ENCODE measurements around the gene SLC6A1. TPM values are rescaled to one million over a fixed set of nuclear protein-coding genes. Genes with fewer than 3 reads are reported as not detected.
A peak's percentile ranks its signal among the peaks of the same experiment; 100 is the strongest.

The SLC6A1 gene
- total RNA-seq, 1 experiment from 2014 or later, result not detected

GRCh38 chr3:11001658-11002021, 9.1 kb downstream of the SLC6A1 start:
- no peaks in the 10 kb centered on the region for H3K9me3 Mint-ChIP-seq (ENCODE audit: low read depth, unreplicated experiment)
- peaks cover 10% of the 10 kb centered on the region for H3K36me3 Mint-ChIP-seq (ENCODE audit: insufficient read depth, unreplicated experiment)
- H3K4me3 Mint-ChIP-seq (ENCODE audit: low read depth, unreplicated experiment), result no peak overlapping the region
- DNase-seq, result no peak
- BruUV-seq (replicated peaks), result no TSS peak
- CTCF ChIA-PET, result no interaction called here
- H3K27me3 Mint-ChIP-seq (ENCODE audit: unreplicated experiment), result peaks cover 57% of the 10 kb centered on the region
- intact Hi-C loops (cut with micrococcal nuclease; ENCODE audit: unreplicated experiment), result no loop called here
- H3K27ac Mint-ChIP-seq (ENCODE audit: unreplicated experiment), result peak overlapping the region; percentile 15
- H3K4me1 Mint-ChIP-seq (ENCODE audit: low read depth, unreplicated experiment), result peaks cover 12% of the 10 kb centered on the region
- TF ChIP-seq, protein P1, sequence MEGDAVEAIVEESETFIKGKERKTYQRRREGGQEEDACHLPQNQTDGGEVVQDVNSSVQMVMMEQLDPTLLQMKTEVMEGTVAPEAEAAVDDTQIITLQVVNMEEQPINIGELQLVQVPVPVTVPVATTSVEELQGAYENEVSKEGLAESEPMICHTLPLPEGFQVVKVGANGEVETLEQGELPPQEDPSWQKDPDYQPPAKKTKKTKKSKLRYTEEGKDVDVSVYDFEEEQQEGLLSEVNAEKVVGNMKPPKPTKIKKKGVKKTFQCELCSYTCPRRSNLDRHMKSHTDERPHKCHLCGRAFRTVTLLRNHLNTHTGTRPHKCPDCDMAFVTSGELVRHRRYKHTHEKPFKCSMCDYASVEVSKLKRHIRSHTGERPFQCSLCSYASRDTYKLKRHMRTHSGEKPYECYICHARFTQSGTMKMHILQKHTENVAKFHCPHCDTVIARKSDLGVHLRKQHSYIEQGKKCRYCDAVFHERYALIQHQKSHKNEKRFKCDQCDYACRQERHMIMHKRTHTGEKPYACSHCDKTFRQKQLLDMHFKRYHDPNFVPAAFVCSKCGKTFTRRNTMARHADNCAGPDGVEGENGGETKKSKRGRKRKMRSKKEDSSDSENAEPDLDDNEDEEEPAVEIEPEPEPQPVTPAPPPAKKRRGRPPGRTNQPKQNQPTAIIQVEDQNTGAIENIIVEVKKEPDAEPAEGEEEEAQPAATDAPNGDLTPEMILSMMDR (IDR thresholded peaks at IDR 0.05; ENCODE audit: unreplicated experiment), result no peak

GRCh38 chr3:11002371-11002807, 9.8 kb downstream of the SLC6A1 start:
- H3K4me3 Mint-ChIP-seq (ENCODE audit: low read depth, unreplicated experiment), result no peak overlapping the region
- no TSS peak for BruUV-seq (replicated peaks)
- H3K4me1 Mint-ChIP-seq (ENCODE audit: low read depth, unreplicated experiment), result peaks cover 12% of the 10 kb centered on the region
- H3K36me3 Mint-ChIP-seq (ENCODE audit: insufficient read depth, unreplicated experiment), result peaks cover 10% of the 10 kb centered on the region
- H3K9me3 Mint-ChIP-seq (ENCODE audit: low read depth, unreplicated experiment), result no peaks in the 10 kb centered on the region
- H3K27me3 Mint-ChIP-seq (ENCODE audit: unreplicated experiment), result peaks cover 57% of the 10 kb centered on the region
- CTCF ChIA-PET, result no interaction called here
- peak; percentile 20 for DNase-seq
- no peak overlapping the region for H3K27ac Mint-ChIP-seq (ENCODE audit: unreplicated experiment)
- TF ChIP-seq, protein P1 (IDR thresholded peaks at IDR 0.05; ENCODE audit: unreplicated experiment), result no peak
- intact Hi-C loops (cut with micrococcal nuclease; ENCODE audit: unreplicated experiment), result no loop called here

GRCh38 chr3:11004563-11004962, 12.0 kb downstream of the SLC6A1 start:
- Mint-ChIP-seq H3K36me3 (ENCODE audit: insufficient read depth, unreplicated experiment) (peaks cover 10% of the 10 kb centered on the region), H3K27ac (ENCODE audit: unreplicated experiment) (no peak overlapping the region), H3K9me3 (ENCODE audit: low read depth, unreplicated experiment) (no peaks in the 10 kb centered on the region), H3K4me3 (ENCODE audit: low read depth, unreplicated experiment) (no peak overlapping the region), H3K27me3 (ENCODE audit: unreplicated experiment) (peaks cover 45% of the 10 kb centered on the region), H3K4me1 (ENCODE audit: low read depth, unreplicated experiment) (peaks cover 12% of the 10 kb centered on the region)
- TF ChIP-seq, protein P1 (IDR thresholded peaks at IDR 0.05; ENCODE audit: unreplicated experiment), result no peak
- intact Hi-C loops (cut with micrococcal nuclease; ENCODE audit: unreplicated experiment), result no loop called here
- CTCF ChIA-PET, result no interaction called here
- DNase-seq, result no peak
- BruUV-seq (replicated peaks), result no TSS peak

- CTCF ChIA-PET, result no interaction called here
- H3K9me3 Mint-ChIP-seq (ENCODE audit: low read depth, unreplicated experiment), result no peaks in the 10 kb centered on the region
- H3K4me1 Mint-ChIP-seq (ENCODE audit: low read depth, unreplicated experiment), result peaks cover 11% of the 10 kb centered on the region
- no peak overlapping the region for H3K27ac Mint-ChIP-seq (ENCODE audit: unreplicated experiment)
- no peak overlapping the region for H3K4me3 Mint-ChIP-seq (ENCODE audit: low read depth, unreplicated experiment)
- no TSS peak for BruUV-seq (replicated peaks)
- TF ChIP-seq, protein P1 (IDR thresholded peaks at IDR 0.05; ENCODE audit: unreplicated experiment), result no peak
- intact Hi-C loops (cut with micrococcal nuclease; ENCODE audit: unreplicated experiment), result no loop called here
- peaks cover 10% of the 10 kb centered on the region for H3K36me3 Mint-ChIP-seq (ENCODE audit: insufficient read depth, unreplicated experiment)
- peaks cover 50% of the 10 kb centered on the region for H3K27me3 Mint-ChIP-seq (ENCODE audit: unreplicated experiment)
- no peak for DNase-seq
These were observed 13.2 kb downstream of the SLC6A1 start for GRCh38 chr3:11005686-11006256.

Measured in Calu3 (cell line).